HFFc6 (cell line): ENCODE results near the gene FIP1L1. TPM values are rescaled to one million over a fixed set of nuclear protein-coding genes. Genes with fewer than 3 reads are reported as not detected.
A peak's percentile ranks its signal among the peaks of the same experiment; 100 is the strongest.

Experiments used
- DNase-seq: peaks from one replicate; pipeline ENCODE4 v3.0.0-alpha.2; 2018
- H3K27ac Mint-ChIP-seq: 2 replicates; pipeline ENCODE4 v1.8.0; 2020; ENCODE audit warnings: mild to moderate bottlenecking, mixed read lengths
- H3K27me3 Mint-ChIP-seq: 2 replicates; pipeline ENCODE4 v1.8.0; 2021; ENCODE audit warnings: mild to moderate bottlenecking, moderate library complexity, mixed read lengths; ENCODE audit not compliant: insufficient read depth
- H3K36me3 Mint-ChIP-seq: 2 replicates; pipeline ENCODE4 v1.8.0; 2021; ENCODE audit warnings: low read depth, mixed read lengths
- H3K4me1 Mint-ChIP-seq: 2 replicates; pipeline ENCODE4 v1.8.0; 2020; ENCODE audit warnings: low read depth, mixed read lengths
- H3K4me3 Mint-ChIP-seq: 2 replicates; pipeline ENCODE4 v1.8.0; 2020; ENCODE audit warnings: mild to moderate bottlenecking, moderate library complexity, mixed read lengths
- H3K9me3 Mint-ChIP-seq: 2 replicates; pipeline ENCODE4 v1.8.0; 2020; ENCODE audit warnings: mild to moderate bottlenecking, mixed read lengths
- total RNA-seq, 6 experiments: library from RNA; stranded (reverse); fragmentation: NEBNext Ultra II Directional; extraction: Animal tissue kit (Norgen Biotek cat#: 25700); gene quantifications; 2 replicates in 1 of 6; 3 replicates in 5 of 6; pipeline ENCODE4 v1.2.3, GENCODE V29; 2021
- TF ChIP-seq, protein P1 (sequence below): fragments of 200-600 bp; sonication (generic); IDR thresholded peaks from 2 replicates; pipeline ENCODE4 v1.5.0; 2021; ENCODE audit warnings: antibody characterized with exemption, mild to moderate bottlenecking

Gene FIP1L1
- total RNA-seq, 6 experiments from 2014 or later = 56.3 to 81.5 (median 77.4) TPM

DNA sequence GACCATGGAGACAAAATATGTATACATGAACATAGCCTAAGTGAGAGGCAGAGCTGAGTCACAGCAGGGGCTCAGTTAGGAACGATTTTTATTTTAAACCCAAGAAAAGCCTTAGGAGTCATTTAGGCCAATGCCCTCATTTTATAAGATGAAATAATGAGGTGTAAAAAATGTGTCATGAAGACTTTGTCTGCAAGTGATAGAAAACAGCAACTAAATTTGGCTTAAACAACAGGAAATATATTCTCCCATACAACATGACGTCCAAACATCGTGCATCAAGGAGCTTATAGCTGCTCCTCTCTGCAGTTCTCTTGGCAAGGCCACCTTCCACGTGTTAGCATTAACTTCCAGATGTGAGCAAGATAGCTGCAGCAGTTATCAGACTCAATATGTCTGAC lies 28.4 kb upstream of the FIP1L1 start:
- H3K27me3 Mint-ChIP-seq = no peaks in the 10 kb centered on the region
- TF ChIP-seq, protein P1, sequence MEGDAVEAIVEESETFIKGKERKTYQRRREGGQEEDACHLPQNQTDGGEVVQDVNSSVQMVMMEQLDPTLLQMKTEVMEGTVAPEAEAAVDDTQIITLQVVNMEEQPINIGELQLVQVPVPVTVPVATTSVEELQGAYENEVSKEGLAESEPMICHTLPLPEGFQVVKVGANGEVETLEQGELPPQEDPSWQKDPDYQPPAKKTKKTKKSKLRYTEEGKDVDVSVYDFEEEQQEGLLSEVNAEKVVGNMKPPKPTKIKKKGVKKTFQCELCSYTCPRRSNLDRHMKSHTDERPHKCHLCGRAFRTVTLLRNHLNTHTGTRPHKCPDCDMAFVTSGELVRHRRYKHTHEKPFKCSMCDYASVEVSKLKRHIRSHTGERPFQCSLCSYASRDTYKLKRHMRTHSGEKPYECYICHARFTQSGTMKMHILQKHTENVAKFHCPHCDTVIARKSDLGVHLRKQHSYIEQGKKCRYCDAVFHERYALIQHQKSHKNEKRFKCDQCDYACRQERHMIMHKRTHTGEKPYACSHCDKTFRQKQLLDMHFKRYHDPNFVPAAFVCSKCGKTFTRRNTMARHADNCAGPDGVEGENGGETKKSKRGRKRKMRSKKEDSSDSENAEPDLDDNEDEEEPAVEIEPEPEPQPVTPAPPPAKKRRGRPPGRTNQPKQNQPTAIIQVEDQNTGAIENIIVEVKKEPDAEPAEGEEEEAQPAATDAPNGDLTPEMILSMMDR = no peak
- 0 out of 2 replicates have a peak, but pooled peaks cover 4% of the 10 kb centered on the region for H3K9me3 Mint-ChIP-seq
- peak overlapping the region; percentile 74 for H3K27ac Mint-ChIP-seq
- no peak for DNase-seq
- H3K36me3 Mint-ChIP-seq = peaks cover 55% of the 10 kb centered on the region
- H3K4me3 Mint-ChIP-seq = peak overlapping the region; percentile 3; the same call in 1 of the 2 replicates
- peaks cover 41% of the 10 kb centered on the region for H3K4me1 Mint-ChIP-seq

DNA sequence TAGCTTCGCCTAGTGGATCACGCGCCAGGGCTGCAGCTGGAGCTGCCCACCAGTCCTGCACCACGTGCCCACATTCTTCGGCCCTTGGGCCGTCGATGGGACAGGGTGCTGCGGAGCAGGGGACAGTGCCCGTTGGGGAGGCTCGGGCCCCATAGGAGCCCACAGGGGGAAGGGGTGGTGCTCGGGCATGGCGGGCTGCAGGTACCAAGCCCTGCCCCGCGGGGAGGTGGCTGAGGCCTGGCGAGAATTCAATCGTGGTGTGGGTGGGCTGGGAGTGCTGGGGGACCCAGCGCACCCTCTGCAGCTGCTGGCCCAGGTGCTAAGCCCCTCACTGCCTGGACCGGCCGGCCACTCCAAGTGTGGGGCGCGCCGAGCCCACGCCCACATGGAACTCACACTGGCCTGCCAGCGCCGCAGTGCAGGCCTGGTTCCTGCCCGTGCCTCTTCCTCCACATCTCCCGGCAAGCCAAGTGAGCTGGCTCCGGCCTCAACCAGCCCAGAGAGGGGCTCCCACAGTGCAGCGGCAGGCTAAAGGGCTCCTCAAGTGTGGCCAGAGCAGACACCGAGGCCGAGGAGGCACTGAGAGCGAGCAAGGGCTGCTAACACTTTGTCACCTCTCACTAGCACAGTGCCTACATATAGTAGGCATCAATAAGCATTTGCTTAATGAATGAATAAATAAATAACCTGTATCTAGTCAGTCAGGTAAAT lies 23.3 kb upstream of the FIP1L1 start:
- no peak for DNase-seq
- peaks cover 39% of the 10 kb centered on the region for H3K4me1 Mint-ChIP-seq
- H3K27me3 Mint-ChIP-seq = no peaks in the 10 kb centered on the region
- TF ChIP-seq, protein P1 = no peak
- H3K4me3 Mint-ChIP-seq = no peak overlapping the region
- no peaks in the 10 kb centered on the region; the same call in none of the 2 replicates for H3K9me3 Mint-ChIP-seq
- peaks cover 52% of the 10 kb centered on the region for H3K36me3 Mint-ChIP-seq
- H3K27ac Mint-ChIP-seq = no peak overlapping the region

DNA sequence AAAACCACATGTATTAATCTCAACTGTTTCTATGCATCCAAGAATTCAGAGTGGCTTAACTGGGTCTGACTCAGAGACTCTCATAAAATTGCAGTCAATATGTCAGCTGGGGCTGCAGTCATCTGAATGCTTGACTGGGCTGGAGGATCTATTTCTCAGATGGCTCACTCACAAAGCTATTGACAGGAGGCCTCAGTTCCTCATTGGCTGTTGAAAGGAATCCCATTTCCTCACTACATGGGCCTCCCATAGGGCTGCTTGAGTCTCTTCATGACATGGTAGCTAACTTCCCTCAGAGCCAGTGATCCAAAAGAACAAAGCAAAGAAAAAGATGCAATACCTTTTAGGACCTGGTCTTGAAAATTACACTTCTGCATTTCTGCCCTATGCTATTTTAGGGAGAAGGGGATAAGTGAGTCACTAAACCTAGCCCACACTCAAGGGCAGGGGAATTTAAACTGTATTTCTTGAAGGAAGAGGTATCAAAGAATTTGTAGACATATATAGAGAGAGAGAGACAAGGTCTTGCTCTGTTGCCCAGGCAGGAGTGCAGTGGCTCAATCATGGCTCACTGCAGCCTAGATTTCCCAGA lies 21.4 kb upstream of the FIP1L1 start:
- Mint-ChIP-seq H3K36me3 (peaks cover 52% of the 10 kb centered on the region), H3K27ac (peak overlapping the region; percentile 19; the same call in 1 of the 2 replicates), H3K9me3 (no peaks in the 10 kb centered on the region; the same call in none of the 2 replicates), H3K4me3 (no peak overlapping the region), H3K27me3 (no peaks in the 10 kb centered on the region), H3K4me1 (peaks cover 45% of the 10 kb centered on the region)
- TF ChIP-seq, protein P1 = no peak
- no peak for DNase-seq

DNA sequence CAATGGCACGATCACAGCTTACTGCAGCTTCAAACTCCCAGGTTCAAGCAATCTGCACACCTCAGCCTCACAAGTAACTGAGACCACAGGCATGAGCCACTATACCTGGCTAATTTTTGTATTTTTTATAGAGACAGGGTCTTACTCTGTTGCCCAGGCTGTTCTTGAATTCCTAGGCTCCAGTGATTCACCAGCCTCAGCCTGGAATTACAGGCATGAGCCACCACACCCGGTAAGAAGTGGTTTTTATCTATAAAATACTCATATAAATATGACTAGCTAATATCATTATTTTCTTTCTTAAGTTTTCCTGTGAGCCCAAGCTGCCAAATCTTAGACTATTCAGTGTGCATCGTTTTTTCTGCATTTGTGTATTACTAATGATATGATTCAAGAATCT lies 16.0 kb upstream of the FIP1L1 start:
- TF ChIP-seq, protein P1 = no peak
- H3K27me3 Mint-ChIP-seq = peaks cover 1% of the 10 kb centered on the region; the same call in 1 of the 2 replicates
- H3K4me1 Mint-ChIP-seq = peaks cover 59% of the 10 kb centered on the region
- H3K4me3 Mint-ChIP-seq = peak overlapping the region; percentile 96
- H3K36me3 Mint-ChIP-seq = peaks cover 27% of the 10 kb centered on the region
- no peak overlapping the region; the same call in 1 of the 2 replicates for H3K27ac Mint-ChIP-seq
- peak; percentile 28 for DNase-seq
- no peaks in the 10 kb centered on the region for H3K9me3 Mint-ChIP-seq

DNA sequence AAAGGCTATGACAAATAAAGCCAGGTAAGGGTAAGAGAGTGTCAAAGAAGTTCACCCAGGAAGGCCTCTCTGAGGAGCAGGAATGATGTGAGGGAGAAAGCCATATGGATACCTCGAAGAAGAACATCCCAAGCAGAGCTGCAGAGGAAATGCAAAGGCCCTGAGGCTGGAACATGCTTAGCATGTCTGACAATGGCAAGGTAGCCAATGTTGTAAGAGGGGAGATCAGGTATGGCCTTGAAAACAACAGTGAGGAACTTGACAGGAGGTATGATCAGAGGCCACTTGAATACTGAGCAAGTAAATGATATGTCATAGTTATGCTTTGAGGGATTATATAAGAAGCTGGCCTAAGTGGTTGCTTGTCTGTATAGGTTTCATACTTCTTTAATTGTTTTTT lies 15.3 kb upstream of the FIP1L1 start:
- peaks cover 27% of the 10 kb centered on the region for H3K36me3 Mint-ChIP-seq
- no peak for DNase-seq
- peak overlapping the region; percentile 19 for H3K27ac Mint-ChIP-seq
- no peaks in the 10 kb centered on the region for H3K9me3 Mint-ChIP-seq
- TF ChIP-seq, protein P1 = no peak
- H3K4me1 Mint-ChIP-seq = peaks cover 63% of the 10 kb centered on the region
- H3K4me3 Mint-ChIP-seq = peak overlapping the region; percentile 96
- H3K27me3 Mint-ChIP-seq = peaks cover 1% of the 10 kb centered on the region; the same call in 1 of the 2 replicates
